ENCODE data around the gene GET3.

Gene GET3

DNA sequence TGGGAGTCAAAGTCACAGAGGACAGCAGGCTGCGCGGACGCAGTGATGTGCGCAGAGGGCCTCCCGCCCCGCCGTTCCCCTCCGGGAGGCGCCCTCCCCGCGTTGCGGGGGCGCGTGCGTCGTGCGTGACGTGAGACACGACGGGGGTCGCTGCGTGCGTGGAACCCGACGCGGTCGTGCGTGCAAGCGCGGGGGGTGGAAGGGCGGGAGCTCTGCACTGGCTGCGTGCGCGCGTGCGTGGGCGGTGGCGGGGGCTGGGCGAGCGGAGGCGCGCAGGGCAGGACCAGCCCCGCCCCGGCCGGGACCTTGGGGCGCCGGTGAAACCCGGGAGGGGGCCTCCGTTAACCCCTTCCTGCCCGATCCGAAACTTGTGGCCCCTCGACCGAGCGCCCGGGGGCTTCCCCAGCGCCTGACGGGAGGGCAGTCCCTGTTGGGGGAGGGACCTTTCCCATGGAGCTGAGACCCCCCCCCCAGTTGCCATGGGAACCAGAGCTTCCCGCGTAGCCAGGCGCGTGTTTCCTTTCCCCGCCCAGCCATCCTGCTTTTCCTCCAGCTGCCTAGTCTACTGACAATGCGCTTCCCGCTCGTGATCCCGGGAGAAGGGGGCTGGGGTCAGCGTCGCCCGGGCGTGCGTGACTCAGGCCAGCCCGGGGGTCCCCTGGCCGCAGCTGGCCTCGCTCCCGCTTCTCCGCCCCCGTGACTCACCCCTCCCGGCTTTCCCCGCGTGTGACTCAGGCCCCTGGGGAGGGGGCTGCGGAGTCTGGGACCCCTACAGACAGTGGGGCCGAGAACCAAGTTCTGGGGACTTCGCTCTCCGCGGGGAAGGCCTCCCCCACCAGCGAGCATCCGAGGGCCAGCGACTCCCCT, 45.4 kb downstream of the GET3 start:
- peak; percentile 57 to 75 for DNase-seq

DNA sequence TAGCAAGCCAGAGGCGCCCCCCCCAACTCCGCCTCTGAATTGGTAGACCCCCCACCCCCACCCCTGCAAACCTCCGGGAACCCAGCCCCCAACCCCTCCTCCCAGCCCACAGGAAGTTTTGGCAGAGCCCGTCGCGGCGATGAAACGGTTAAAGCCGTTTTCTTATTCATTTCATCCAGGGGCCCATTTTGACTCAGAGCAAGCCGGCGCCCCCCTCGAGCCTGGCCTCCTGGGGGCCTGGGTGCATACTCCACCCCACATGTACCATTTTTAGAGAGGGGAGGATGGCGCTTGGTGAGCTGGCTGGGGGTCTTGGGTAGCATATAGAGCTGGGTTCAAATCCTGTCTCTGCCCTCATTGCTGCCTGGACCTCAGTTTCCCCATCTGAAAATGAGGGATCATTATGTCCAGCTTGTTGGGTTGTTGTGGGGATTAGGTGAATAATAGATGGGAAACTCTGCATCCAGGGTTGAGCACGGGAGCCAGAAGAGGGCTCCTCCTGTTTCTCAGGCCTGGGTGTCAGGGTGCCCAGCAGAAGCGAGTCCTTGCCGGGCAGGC, 46.1 kb downstream of the GET3 start:
- no peak for DNase-seq

DNA sequence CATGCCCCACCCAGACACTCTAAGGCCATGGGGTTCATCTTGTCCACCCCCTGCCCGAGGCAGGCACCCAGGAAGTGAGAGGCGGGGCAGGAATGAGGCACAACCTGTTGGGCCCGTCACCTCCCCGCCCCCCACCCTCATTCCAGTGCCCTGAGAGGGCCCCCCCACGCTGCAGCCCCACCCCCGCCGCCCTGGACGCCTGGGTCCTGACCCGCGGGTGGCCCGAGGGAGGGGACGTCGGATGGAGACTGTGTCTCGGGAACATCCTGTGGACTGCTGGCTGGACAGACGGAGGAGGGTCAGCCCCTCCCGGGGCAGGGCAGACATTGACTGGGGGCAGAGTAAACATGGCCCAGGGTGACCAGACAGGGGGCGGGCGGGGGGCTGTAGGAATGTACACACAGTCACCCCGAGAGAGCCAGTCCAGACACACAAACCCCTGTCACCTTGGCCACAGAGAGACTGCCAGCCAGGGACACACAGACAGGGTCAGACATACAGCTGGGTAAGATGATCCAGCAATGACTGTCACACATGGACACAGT, 46.6 kb downstream of the GET3 start:
- DNase-seq, result no peak

DNA sequence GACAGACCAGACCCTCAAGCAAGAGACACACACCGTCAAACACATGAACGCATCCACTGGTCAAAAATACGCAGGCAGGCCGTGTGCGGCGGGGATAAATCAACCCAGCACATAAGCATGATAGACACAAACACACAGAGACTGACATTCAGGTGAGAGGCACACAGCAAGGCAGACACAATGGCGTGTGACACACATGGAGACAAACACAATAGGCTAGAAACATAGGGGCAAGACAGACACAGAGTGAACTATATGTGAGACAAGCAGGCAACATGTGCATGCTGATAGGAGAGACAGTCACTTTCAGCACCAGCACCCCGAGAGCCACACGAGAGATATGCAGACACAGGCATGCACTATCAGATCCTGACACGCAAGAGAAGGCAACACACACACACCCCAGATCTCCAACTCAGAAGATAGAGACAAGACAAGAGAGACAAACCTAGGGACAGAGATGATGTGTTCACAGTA, 47.1 kb downstream of the GET3 start:
- no peak for DNase-seq

DNA sequence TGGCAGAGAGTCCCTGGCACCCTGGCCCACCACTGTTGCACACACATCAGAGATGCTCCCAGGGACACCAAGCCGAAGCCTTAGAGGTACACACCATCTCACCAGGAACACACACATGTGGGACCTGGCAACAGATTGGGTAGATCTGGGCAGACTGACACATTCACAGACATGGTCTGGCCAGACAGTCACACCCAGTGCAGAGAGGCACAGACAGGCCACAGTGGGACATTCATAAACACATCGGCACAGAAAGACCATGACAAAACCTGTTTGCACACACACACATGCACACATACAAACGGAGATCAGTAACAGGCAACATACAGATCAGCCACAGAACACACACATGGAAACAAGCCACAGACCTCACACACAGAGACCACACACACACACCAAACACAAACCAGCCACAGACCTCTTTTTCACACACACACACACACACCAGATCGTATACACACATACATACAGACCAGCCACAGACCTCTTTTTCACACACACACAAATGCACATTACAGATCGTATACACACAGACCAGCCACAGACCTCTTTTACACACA, 47.7 kb downstream of the GET3 start:
- no peak for DNase-seq

DNA sequence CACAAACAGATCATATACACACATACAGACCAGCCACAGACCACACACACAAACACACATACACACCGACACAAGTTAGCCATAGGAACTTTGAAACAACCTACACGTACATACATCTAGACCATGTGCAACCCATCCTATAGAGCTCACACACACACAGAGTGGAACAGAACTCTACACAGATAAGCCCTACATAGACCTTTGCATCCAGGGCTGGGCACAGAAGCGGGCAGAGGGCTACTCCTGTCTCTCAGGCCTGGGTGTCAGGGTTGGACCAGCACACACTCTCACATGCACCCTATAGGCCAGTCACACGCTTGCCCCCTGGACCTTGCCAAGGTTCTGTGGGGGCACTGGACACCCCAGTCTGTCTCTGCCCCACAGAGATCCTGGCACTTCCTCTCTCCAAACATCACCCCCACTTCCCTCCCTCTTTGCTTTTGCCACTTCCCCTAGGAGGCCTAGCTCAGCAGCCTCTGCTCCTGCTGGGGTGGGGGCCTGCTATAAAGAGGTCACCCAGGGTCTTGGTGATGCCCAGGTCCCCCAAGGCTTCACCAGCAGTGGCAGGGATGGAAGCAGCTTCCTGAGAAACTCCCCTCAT, 48.2 kb downstream of the GET3 start:
- DNase-seq, result no peak

DNA sequence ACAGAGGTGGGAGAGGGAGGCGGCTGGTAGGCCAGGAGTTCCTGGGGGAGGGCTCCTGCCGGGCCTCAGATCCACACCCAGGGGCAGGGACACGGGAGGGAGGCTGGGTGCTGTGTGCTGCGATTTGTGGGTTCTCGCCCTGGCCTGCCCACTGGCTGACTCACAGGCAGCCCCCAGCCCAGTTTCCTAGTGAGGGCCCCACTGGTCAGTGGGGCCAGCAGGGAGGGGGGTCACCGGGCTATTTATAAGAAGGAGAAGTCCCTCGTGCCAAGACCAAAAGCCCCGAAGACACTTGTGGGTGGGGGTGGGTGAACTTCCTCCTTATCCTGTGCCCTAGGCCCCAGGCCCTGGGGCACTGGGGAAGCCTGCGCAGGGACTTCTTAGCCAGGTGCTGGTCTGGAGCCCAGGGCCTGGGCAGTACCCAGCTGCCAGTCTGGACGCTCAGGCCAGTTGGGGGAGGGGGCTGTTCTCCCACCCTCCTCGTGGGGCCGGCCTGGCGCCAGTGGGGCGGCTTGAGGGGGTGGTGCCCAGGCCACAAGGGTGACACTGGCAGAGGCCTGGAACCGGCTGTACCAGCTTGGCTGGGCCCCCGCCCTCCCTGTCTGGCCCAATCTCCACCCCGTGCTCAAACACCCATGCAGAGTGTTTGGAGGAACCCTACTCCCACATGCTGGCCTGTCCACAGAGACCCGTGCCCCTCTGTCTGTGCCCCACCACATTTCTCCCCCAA, 49.0 kb downstream of the GET3 start:
- no peak for DNase-seq

DNA sequence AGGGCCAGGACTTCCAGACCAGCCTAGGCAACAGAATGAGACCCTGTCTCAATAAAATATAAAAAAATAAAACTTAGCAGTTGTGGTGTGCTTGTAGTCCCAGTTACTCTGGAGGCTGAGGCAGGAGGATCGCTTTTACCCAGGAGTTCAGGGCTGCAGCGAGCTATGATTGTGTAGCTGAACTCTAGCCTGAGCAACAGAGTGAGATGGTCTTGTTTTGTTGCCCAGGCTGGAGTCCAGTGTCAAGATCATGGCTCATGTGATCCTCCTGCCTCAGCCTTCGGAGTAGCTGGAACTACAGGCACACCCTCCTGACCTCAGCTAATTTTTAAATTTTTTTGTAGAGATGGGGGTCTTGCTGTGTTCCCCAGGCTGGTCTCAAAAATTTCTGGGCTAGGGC, 49.7 kb downstream of the GET3 start:
- DNase-seq, result no peak

DNA sequence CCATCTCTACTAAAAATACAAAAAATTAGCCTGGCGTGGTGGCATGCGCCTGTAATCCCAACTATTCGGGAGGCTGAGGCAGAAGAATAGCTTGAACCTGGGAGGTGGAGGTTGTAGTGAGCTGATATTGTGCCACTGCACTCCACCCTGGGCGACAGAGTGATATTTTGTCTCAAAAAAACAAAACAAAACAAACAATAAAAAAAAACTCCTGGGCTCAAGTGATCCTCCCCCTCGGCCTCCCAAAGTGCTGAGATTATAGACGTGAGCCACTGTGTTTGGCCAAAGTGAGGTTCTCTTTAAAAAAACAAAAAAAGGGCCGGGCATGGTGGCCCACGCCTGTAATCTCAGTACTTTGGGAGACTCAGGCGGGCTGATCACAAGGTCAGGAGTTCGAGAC, 50.2 kb downstream of the GET3 start:
- no peak for DNase-seq

DNA sequence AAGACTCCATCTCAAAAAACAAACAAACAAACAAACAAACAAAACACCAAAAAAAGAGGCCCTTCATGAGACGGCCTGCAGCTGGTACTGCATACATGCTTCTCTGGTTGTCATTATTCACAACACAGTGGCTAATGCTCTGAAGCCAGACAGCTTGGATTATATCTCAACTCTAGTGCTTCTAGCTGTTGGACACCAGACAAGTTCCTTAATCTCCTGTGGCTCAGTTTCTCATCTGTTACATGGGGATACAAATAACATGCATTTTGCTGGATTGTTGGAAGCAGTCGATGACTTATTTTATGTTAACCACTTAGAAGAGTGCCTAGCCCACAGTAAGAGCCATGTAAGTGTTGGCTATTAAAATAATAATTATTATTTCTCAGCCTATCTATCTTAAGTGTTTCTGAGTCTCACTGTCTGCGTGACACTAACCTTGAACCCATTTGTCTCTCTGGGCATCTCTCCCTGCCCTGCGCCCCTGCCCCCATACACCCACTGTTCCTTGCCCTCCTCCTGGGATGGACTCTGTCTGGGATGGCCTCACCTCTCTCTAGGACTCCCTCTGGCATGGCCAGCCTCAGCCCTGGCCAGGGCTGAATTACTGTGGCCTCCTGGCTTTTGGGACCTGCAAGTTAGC, 50.9 kb downstream of the GET3 start:
- no peak for DNase-seq

DNA sequence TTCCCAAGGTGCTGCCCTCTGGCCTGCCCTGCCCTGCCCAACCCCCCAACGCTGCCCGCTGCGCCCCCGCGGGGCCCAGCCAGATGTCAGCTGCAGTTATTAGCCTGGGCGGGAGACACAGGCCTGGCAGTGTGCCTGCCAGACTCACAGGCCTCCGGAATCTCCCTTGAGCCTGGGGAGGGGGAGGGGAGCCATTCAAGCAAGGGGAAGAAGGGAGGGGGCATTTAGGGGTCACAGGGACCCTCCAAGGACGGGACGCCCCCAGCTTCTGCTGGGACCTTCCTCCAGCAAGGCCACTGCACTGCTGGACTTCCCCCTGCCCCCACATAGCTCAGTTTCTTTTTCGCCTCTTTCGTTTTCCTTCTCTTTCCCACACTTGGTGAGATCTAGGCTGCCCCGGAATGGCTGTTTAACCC, 51.4 kb downstream of the GET3 start:
- DNase-seq, result peak; percentile 19 to 71

DNA sequence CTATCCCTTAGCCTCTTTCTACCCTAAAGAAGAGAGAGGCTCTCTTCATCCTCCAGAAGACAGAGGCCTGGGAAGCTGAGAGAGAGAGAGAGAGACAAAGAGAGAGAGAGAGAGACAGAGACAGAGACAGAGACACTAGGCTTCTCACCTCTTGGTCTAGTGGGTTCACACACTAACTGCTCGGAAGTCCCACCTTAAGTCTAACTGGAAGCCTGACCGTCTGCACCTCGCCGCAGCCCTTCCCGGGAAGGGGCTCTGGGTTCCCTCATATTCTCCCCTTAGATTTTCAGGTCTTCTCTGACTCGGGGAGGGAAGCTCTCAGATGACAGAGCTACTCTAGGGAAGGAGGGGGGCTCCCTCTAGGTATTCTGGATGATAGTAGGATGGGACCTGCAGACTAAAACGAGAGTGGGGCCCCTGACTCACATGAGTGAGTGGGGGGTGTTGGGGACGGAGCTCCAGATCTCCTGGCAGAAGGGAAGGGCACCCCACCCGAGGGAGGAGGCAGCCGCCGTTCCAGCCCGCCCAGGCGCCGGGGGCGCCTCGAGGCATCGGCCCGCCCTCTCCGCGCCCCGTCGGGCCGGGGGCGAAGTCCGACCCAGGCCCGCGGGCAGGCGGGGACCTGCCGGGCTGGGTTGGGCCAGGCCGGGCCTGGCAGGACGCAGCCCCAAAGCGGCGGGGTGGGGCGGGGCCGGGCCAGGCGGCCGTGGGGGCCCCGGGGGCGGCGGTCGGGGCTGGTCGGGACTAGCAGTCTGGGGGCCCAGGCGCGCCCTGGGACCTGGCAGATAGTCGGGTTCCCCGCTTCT, 52.0 kb downstream of the GET3 start:
- DNase-seq, result no peak

DNA sequence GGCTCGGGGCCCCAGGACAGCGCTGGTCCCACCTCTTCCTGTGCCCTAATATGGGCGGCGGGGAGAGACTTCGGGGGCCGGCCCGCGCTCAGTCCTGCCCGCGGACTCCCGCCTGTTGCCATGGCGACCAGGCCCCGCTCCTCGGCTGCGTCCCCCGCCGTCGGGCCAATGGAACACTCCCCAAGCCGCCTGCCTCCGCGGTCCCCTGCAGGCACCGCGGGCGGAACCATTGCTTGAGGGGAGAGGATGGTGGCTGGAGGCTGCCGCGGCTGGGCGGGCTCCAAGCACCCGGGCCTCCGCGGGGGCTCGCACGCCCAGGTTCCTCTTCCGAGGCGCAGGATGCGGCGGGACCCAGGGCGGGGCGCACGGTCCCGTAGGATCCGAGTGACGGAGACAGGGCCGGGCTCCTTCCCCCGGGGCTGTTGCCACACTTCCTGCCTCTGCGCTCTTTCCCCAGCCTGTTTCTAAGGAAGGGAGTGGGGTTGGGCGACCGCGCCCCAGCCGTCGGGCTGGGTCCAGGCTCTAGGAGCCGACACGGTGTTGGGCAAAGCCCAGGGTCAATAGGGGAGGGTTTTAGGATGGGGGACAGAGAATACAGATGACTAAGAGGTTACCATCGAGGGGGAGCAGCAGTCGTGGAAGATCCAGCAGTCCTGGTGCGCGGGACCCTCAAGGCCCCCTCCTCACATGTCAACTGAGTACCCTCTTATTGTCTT, 52.8 kb downstream of the GET3 start:
- DNase-seq, result peak; percentile 85 to 93

DNA sequence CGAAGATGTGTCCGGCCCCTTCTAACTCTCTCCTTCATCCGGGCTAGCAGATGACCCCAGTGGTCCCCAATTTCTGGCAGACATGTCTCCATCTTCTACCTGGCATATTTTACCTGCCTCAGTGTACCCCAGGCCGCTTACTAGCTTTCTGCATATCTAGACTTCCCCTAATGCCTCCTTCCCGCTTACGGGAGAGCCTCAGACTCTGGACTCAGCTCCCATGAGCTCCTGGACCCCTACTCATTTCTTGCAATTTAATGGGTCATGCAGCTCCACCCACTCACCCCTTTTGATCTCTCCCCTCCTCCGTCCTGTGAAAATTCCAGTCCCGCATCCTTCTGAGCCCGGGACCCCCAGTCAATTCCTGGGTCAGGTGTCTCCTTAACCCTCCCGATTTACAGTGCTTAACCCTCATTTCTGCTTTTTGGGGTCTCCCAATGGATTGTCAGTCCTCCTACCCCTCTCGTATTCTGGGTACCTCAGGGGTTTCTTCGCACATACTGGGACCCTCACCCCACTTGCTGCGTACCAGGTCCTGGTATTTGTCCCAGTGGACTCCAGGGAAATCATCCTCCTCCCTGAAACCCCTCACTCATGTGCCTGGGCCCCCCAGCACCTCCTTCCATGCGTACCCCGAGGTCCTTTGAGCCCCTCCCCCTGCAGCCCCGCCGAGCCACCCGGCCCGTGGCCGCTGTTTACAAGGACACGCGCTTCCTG, 53.5 kb downstream of the GET3 start:
- DNase-seq, result no peak

DNA sequence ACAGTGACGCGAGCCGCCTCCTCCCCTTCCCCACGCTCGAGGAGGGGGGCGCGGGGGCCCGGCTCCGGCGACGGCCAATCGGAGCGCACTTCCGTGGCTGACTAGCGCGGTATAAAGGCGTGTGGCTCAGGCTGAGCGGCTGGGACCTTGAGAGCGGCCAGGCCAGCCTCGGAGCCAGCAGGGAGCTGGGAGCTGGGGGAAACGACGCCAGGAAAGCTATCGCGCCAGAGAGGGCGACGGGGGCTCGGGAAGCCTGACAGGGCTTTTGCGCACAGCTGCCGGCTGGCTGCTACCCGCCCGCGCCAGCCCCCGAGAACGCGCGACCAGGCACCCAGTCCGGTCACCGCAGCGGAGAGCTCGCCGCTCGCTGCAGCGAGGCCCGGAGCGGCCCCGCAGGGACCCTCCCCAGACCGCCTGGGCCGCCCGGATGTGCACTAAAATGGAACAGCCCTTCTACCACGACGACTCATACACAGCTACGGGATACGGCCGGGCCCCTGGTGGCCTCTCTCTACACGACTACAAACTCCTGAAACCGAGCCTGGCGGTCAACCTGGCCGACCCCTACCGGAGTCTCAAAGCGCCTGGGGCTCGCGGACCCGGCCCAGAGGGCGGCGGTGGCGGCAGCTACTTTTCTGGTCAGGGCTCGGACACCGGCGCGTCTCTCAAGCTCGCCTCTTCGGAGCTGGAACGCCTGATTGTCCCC, 54.2 kb downstream of the GET3 start, which contains the start of gene JUNB:
Gene JUNB (plus strand): TSS at position 142 of the 706 bp plus-strand sequence. CDS start 286 bp downstream, at position 428.
- DNase-seq, result peak; percentile 90 to 92

DNA sequence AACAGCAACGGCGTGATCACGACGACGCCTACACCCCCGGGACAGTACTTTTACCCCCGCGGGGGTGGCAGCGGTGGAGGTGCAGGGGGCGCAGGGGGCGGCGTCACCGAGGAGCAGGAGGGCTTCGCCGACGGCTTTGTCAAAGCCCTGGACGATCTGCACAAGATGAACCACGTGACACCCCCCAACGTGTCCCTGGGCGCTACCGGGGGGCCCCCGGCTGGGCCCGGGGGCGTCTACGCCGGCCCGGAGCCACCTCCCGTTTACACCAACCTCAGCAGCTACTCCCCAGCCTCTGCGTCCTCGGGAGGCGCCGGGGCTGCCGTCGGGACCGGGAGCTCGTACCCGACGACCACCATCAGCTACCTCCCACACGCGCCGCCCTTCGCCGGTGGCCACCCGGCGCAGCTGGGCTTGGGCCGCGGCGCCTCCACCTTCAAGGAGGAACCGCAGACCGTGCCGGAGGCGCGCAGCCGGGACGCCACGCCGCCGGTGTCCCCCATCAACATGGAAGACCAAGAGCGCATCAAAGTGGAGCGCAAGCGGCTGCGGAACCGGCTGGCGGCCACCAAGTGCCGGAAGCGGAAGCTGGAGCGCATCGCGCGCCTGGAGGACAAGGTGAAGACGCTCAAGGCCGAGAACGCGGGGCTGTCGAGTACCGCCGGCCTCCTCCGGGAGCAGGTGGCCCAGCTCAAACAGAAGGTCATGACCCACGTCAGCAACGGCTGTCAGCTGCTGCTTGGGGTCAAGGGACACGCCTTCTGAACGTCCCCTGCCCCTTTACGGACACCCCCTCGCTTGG, 55.0 kb downstream of the GET3 start:
- peak; percentile 49 to 76 for DNase-seq

DNA sequence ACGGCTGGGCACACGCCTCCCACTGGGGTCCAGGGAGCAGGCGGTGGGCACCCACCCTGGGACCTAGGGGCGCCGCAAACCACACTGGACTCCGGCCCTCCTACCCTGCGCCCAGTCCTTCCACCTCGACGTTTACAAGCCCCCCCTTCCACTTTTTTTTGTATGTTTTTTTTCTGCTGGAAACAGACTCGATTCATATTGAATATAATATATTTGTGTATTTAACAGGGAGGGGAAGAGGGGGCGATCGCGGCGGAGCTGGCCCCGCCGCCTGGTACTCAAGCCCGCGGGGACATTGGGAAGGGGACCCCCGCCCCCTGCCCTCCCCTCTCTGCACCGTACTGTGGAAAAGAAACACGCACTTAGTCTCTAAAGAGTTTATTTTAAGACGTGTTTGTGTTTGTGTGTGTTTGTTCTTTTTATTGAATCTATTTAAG, 55.6 kb downstream of the GET3 start:
- DNase-seq, result no peak

Data from SHP77 (cell line).